ENCODE results near the gene ZNF654.
"Not testable (repeated sequence)": the region's sequence is repeated elsewhere in the genome, so short reads cannot be mapped to it uniquely, and the experiment has no call there.

ZNF654 gene

GRCh38 chr3:88058581-88059379, at the start of gene ZNF654, which contains the start of gene CGGBP1:
Gene ZNF654, plus strand, starts transcription at chr3:88059255. Its CDS starts 65 bp downstream, at chr3:88059320.
Gene CGGBP1, minus strand, starts transcription at chr3:88059005. Its CDS starts 3,029 bp downstream, at chr3:88055976.
- Histone ChIP-seq H3K4me1 (ENCODE audit: insufficient read depth, insufficient read length) (no peaks in the 10 kb centered on the region), H3K9ac (ENCODE audit: insufficient read length, low read depth) (peak within 1 kb of the TSS; percentile 94), H3K36me3 (ENCODE audit: insufficient read depth, insufficient read length, low read length) (peaks cover 34% of the 10 kb centered on the region), H3K27me3 (ENCODE audit: insufficient read depth, insufficient read length) (no peaks in the 10 kb centered on the region), H3K9me3 (ENCODE audit: insufficient read depth, low read length) (no peaks in the 10 kb centered on the region), H3K4me3 (ENCODE audit: insufficient read length, low read depth) (peak within 1 kb of the TSS; percentile 93)
- peak; percentile 97 for DNase-seq (ENCODE audit: low read depth, low spot score)
- no peak for TF ChIP-seq ZNF274 (IDR thresholded peaks at IDR 0.05; ENCODE audit: low read depth, low read length)
- no peak for TF ChIP-seq SUZ12 (IDR thresholded peaks at IDR 0.05; ENCODE audit: extremely low read depth, insufficient read depth, insufficient read length)
- no peak for TF ChIP-seq YY1 (IDR thresholded peaks at IDR 0.05; ENCODE audit: insufficient read depth, insufficient read length)

DNA sequence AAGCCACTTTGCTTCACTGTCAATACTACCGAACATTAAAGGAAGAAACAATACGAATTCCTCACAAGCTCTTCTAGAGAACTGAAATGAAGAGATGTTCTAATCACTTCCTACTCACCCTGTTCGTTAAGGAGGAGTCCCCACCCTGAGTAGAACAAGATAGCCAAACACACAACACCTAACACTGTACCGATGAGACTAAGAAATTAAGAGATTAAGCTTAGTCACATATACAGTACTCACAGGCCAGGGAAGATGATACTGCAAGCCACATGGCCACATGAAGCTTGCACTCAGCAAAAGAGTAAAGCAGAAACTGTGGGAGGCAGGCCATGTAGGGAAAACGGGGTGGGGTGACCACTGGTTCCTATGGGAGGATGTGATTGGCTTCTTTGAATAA, 48.2 kb upstream of the ZNF654 start:
- no peaks in the 10 kb centered on the region; the same call in 1 of the 2 replicates for H3K9me3 ChIP-seq (ENCODE audit: insufficient read depth, low read length)
- no peaks in the 10 kb centered on the region for H3K36me3 ChIP-seq (ENCODE audit: insufficient read depth, insufficient read length, low read length)
- TF ChIP-seq ZNF274 (IDR thresholded peaks at IDR 0.05; ENCODE audit: low read depth, low read length) (no peak), YY1 (IDR thresholded peaks at IDR 0.05; ENCODE audit: insufficient read depth, insufficient read length) (no peak), SUZ12 (IDR thresholded peaks at IDR 0.05; ENCODE audit: extremely low read depth, insufficient read depth, insufficient read length) (no peak)
- no peak overlapping the region for H3K4me3 ChIP-seq (ENCODE audit: insufficient read length, low read depth)
- H3K9ac ChIP-seq (ENCODE audit: insufficient read length, low read depth) = no peak overlapping the region
- DNase-seq (ENCODE audit: low read depth, low spot score) = no peak
- no peaks in the 10 kb centered on the region for H3K4me1 ChIP-seq (ENCODE audit: insufficient read depth, insufficient read length)
- H3K27me3 ChIP-seq (ENCODE audit: insufficient read depth, insufficient read length) = no peaks in the 10 kb centered on the region

DNA sequence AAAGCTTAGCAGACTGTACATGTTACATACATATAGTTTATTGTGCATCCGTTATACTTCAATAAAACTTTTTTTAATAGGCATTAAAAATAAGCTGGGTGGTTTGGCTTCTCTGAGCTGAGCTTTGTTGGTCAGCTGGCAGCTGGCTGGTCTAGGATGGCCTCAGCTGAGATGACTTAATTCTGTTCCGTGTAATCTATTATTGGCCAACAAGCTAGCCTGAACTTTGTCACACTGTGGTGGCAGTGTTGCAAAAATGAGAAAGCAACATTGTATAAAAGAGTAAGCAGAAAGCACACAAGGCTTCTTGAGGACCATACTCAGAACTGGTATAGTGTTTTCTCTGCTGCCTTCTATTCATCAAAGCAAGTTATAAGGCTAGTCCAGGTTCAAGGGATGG, 45.5 kb upstream of the ZNF654 start:
- no peaks in the 10 kb centered on the region; the same call in 1 of the 2 replicates for H3K9me3 ChIP-seq (ENCODE audit: insufficient read depth, low read length)
- no peak overlapping the region for H3K4me3 ChIP-seq (ENCODE audit: insufficient read length, low read depth)
- H3K4me1 ChIP-seq (ENCODE audit: insufficient read depth, insufficient read length) = no peaks in the 10 kb centered on the region
- DNase-seq (ENCODE audit: low read depth, low spot score) = no peak
- H3K36me3 ChIP-seq (ENCODE audit: insufficient read depth, insufficient read length, low read length) = no peaks in the 10 kb centered on the region
- TF ChIP-seq SUZ12 (IDR thresholded peaks at IDR 0.05; ENCODE audit: extremely low read depth, insufficient read depth, insufficient read length) (no peak), YY1 (IDR thresholded peaks at IDR 0.05; ENCODE audit: insufficient read depth, insufficient read length) (no peak), ZNF274 (IDR thresholded peaks at IDR 0.05; ENCODE audit: low read depth, low read length) (no peak)
- no peak overlapping the region for H3K9ac ChIP-seq (ENCODE audit: insufficient read length, low read depth)
- no peaks in the 10 kb centered on the region for H3K27me3 ChIP-seq (ENCODE audit: insufficient read depth, insufficient read length)

DNA sequence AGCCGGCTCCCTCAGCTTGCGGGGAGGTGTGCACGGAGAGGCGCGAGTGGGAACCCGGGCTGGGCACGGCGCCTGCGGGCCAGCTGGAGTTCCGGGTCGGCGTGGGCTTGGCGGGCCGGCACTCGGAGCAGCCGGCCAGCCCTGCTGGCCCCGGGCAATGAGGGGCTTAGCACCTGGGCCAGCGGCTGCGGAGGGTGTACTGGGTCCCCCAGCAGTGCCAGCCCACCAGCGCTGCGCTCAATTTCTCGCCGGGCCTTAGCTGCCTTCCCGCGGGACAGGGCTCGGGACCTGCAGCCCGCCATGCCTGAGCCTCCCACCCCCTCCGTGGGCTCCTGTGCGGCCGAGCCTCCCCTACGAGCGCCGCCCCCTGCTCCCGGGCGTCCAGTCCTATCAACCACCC, 43.4 kb upstream of the ZNF654 start:
- H3K4me3 ChIP-seq (ENCODE audit: insufficient read length, low read depth); H3K36me3 ChIP-seq (ENCODE audit: insufficient read depth, insufficient read length, low read length); H3K9ac ChIP-seq (ENCODE audit: insufficient read length, low read depth); H3K27me3 ChIP-seq (ENCODE audit: insufficient read depth, insufficient read length); H3K9me3 ChIP-seq (ENCODE audit: insufficient read depth, low read length); DNase-seq (ENCODE audit: low read depth, low spot score); H3K4me1 ChIP-seq (ENCODE audit: insufficient read depth, insufficient read length): not testable (repeated sequence)

DNA sequence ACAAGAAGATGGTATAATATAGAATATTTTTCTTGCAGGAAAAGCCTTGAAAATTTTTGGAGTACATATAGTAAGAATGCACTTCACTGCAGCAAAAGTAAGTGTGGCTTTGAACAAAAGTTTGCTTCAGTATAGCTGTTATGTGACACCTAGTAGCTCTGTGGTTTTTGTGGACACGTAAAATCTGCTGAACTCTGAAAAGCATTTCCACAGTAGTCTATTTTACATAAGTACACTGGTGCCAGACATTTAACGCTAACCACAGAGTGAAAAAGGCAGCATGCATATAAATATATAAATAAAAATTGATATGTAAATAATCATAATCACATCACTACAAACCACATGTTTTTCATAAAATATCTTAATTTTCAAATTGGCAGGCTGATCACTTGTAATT, 40.0 kb upstream of the ZNF654 start:
- DNase-seq (ENCODE audit: low read depth, low spot score) = no peak
- no peaks in the 10 kb centered on the region for H3K4me1 ChIP-seq (ENCODE audit: insufficient read depth, insufficient read length)
- peaks cover 4% of the 10 kb centered on the region for H3K9me3 ChIP-seq (ENCODE audit: insufficient read depth, low read length)
- no peak overlapping the region for H3K4me3 ChIP-seq (ENCODE audit: insufficient read length, low read depth)
- no peaks in the 10 kb centered on the region for H3K27me3 ChIP-seq (ENCODE audit: insufficient read depth, insufficient read length)
- TF ChIP-seq YY1 (IDR thresholded peaks at IDR 0.05; ENCODE audit: insufficient read depth, insufficient read length) = no peak
- TF ChIP-seq ZNF274 (IDR thresholded peaks at IDR 0.05; ENCODE audit: low read depth, low read length) = no peak
- no peak for TF ChIP-seq SUZ12 (IDR thresholded peaks at IDR 0.05; ENCODE audit: extremely low read depth, insufficient read depth, insufficient read length)
- H3K9ac ChIP-seq (ENCODE audit: insufficient read length, low read depth) = no peak overlapping the region
- no peaks in the 10 kb centered on the region for H3K36me3 ChIP-seq (ENCODE audit: insufficient read depth, insufficient read length, low read length)

DNA sequence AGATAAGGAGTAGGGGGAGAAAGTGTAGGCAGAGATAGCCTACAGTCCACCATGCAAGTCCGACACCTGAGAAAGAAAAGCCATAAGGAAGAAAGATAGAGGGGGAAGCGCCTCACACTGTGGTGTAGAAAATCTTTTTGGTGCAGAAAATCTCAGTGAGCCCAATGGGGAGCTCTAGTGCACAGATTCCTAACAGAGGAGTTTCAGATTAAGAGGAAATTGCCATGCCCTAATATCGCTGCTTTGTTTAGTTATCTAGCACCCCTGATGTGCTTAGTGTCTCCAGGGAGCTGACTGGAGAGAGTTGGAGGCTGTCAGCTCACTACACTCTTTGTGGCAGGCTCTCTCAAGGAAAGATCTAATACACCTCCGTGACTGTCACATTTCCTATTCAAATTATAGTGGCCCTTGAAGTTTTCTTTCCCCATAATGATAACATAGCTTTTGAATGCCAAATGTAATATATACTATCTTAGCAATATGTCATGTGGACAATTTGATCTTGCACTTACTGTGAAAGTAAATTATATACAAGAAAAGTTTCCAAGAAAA, 34.0 kb upstream of the ZNF654 start:
- Histone ChIP-seq H3K27me3 (ENCODE audit: insufficient read depth, insufficient read length) (no peaks in the 10 kb centered on the region), H3K4me1 (ENCODE audit: insufficient read depth, insufficient read length) (no peaks in the 10 kb centered on the region), H3K9me3 (ENCODE audit: insufficient read depth, low read length) (peaks cover 10% of the 10 kb centered on the region), H3K9ac (ENCODE audit: insufficient read length, low read depth) (no peak overlapping the region), H3K4me3 (ENCODE audit: insufficient read length, low read depth) (no peak overlapping the region), H3K36me3 (ENCODE audit: insufficient read depth, insufficient read length, low read length) (no peaks in the 10 kb centered on the region)
- TF ChIP-seq SUZ12 (IDR thresholded peaks at IDR 0.05; ENCODE audit: extremely low read depth, insufficient read depth, insufficient read length) = no peak
- no peak for TF ChIP-seq ZNF274 (IDR thresholded peaks at IDR 0.05; ENCODE audit: low read depth, low read length)
- no peak for TF ChIP-seq YY1 (IDR thresholded peaks at IDR 0.05; ENCODE audit: insufficient read depth, insufficient read length)
- DNase-seq (ENCODE audit: low read depth, low spot score) = no peak

DNA sequence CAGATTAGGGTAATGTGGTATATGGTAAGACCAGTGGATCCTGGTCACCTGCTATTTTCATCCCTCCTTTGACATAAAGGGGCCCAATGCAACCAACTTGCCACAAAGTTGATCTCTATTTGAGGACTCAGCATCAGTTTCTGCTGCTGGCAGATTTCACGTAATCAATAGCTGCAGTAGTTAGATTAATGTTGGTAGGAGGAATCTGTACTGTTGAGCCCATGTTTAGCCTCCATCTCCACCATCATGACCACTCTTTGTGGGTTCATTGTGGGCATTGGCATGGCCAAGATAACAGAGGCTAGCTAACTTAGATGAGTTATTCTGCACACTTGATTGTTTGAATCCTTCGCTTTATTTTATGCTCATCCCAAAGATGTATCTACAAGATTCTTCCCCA, 30.2 kb upstream of the ZNF654 start:
- peaks cover 6% of the 10 kb centered on the region; the same call in 1 of the 2 replicates for H3K9me3 ChIP-seq (ENCODE audit: insufficient read depth, low read length)
- no peak overlapping the region for H3K9ac ChIP-seq (ENCODE audit: insufficient read length, low read depth)
- H3K4me3 ChIP-seq (ENCODE audit: insufficient read length, low read depth) = no peak overlapping the region
- TF ChIP-seq ZNF274 (IDR thresholded peaks at IDR 0.05; ENCODE audit: low read depth, low read length) (no peak), SUZ12 (IDR thresholded peaks at IDR 0.05; ENCODE audit: extremely low read depth, insufficient read depth, insufficient read length) (no peak), YY1 (IDR thresholded peaks at IDR 0.05; ENCODE audit: insufficient read depth, insufficient read length) (no peak)
- H3K27me3 ChIP-seq (ENCODE audit: insufficient read depth, insufficient read length) = no peaks in the 10 kb centered on the region
- no peak for DNase-seq (ENCODE audit: low read depth, low spot score)
- no peaks in the 10 kb centered on the region for H3K36me3 ChIP-seq (ENCODE audit: insufficient read depth, insufficient read length, low read length)
- no peaks in the 10 kb centered on the region for H3K4me1 ChIP-seq (ENCODE audit: insufficient read depth, insufficient read length)

Data from NT2/D1 (cell line).